A172 (cell line): ENCODE data around the gene PLAGL2. TPM values are rescaled to one million over a fixed set of nuclear protein-coding genes. Genes with fewer than 3 reads are reported as not detected.

Experiments used
- DNase-seq: peaks from one replicate; pipeline ENCODE4 v3.0.0-alpha.2; 2015; ENCODE audit warnings: low spot score
- total RNA-seq: library from RNA; depleted of rRNA; stranded (reverse); fragments of >200 nt; shearing (Covaris generic); gene quantifications from 2 replicates; pipeline ENCODE4 v1.2.3, GENCODE V29; 2014

Gene PLAGL2
- total RNA-seq, 1 experiment from 2014 or later: 3.7 TPM

DNA sequence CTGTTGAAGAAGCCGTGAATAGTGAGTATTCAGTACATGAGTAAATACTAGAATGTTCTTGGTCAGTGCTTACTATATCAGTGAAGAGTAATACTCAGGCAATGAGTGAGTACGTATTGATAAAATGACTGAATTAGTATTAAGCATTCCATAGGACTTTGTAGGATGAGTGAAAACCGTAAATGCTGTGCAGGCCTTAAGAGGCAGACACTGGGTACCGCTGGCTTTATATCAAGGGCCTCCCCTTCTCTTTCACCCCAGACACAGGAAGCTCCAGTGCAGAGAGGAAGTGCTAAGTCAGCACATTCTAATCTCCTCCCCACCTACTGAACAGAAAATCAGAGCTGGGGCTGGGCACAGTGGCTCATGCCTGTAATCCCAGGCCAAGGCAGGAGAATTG lies 24.3 kb upstream of the PLAGL2 start:
- no peak for DNase-seq

DNA sequence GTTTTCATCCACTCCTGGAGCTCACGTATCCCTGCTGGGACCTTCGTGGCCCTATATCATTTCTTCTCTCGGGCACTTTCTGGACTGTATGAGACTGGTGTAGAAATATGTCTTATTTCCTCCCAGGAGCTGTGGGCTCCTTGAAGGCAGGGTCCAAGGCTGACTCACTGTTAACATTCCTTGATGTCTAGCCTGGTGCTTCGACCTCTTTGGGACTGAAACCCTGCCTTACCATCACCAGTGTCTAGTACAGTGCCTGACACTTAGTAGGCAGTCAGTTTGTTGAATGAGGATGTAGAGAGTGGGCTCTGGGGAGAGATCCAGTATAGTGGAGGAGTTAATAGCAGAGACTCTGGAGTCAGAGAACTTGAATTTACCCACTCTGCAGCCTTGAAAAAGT lies 23.7 kb upstream of the PLAGL2 start:
- DNase-seq: no peak

GRCh38 chr20:32230707-32231106 lies 23.2 kb upstream of the PLAGL2 start:
- DNase-seq: no peak

DNA sequence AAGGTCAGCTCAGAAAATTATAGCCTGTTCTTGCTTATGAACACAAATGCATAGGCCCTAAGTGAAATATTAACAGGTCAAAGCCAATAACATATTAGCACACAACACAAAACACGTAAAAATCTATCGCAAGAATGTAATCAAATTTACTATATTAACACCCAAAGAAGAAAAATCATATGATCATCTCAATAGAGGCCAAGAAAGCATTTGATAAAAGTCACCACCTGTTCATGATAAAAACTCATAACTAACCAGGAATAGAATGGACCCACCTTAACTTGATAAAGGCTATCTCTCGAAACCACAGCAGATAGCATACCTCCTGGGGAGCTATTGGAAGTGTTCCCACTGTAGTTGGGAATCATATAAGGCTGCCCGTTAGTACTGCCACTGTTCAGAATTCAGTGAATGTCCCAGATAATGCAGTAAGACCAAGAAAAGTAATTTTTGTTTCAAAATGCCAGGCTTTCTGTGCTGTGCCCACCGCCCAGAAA lies 21.8 kb upstream of the PLAGL2 start:
- DNase-seq: peak; percentile 29

DNA sequence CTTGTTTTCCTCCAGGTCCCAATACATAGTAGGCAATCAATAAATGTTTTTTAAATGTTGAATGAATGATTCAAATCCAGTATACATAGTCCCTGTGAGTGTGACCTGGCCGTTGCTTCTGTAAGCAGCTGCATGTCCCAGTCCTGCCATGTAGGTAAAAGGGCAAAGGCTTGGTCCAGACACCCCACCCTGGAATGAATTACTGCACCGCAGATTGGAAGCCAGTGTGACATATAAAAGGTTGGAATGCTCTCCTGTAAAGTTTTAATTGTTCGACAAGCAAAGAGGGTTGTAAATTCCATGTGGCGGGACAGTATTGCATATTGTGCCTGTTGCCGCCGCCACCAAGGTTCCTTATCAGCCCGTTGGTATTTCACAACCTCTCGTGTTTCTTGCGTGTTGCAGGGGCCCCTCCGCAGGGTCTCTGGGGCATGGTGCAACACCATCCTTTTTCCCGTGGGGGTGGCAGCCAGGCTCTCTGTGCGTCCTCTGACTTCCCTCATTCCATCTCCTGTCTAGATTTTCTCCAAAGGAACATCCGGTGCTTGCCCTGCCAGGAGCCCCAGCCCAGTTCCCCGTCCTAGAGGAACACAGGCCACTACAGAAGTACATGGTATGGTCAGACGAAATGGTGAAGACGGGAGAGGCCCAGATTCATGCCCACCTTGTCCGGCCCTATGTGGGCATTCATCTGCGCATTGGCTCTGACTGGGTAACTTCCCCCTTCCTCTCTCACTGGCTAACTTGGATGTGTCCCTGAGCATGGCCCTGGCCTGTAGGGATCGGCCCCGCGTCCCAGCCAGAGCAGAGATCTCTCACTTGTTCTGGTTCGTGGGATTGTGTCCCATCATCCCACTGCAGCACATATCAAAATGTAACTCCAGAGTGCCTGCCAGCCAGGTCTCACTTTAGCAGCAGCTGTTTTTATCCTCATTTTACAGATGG lies 20.5 kb upstream of the PLAGL2 start:
- DNase-seq: peak; percentile 45

DNA sequence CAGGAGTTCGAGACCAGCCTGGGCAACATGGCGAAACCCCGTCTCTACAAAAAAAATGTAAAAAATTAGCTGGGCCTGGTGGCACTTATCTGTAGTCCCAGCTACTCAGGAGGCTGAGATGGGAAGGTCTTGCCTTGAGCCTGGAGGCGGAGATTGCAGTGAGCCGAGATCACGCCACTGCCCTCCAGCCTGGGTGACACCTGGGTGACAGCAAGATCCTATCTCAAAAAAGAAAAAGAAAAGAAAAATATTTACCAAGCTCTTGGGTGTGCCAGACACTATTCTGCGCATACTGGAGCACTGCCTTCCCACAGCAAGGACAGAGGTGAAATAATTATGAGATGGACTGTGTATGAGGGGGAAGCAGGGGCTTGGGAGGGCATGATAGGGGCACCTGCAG lies 19.8 kb upstream of the PLAGL2 start:
- no peak for DNase-seq

DNA sequence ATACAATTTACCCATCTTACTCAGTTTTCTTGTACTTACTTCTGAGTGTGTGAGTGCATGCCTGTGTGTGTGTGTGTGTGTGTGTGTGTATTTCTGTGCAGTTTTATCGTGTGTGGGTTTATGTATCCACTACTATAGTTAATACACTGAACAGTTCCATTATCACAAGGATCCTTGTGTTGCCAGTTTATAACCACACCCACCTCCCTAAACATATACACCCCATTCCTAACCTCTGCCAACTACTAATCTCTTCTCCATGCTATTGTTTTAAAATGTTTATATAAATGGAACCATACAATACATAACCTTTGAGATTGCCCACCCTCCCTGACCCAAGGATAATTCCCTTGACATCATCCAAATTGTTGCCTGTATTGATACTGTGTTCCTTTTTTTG lies 18.8 kb upstream of the PLAGL2 start:
- DNase-seq: no peak

DNA sequence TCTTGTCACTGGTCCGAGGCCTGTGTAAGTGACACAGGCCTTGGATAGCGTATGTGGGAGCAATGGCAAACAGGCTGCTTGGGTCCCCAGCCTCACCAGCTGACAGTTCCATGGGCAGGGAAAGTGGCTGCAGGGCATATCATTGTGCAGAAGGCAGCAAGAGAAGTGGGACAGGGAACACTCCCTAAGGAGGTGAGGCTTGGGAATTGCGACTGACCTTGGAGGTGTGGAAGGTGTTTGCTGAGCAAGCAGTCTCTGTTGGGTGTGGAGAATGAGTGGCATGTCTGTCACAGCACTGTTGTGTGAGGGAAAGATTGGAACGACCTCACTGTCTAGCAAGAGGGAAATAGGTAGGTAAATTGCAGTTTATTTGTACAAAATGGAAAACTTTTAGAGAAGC lies 16.9 kb upstream of the PLAGL2 start:
- no peak for DNase-seq

DNA sequence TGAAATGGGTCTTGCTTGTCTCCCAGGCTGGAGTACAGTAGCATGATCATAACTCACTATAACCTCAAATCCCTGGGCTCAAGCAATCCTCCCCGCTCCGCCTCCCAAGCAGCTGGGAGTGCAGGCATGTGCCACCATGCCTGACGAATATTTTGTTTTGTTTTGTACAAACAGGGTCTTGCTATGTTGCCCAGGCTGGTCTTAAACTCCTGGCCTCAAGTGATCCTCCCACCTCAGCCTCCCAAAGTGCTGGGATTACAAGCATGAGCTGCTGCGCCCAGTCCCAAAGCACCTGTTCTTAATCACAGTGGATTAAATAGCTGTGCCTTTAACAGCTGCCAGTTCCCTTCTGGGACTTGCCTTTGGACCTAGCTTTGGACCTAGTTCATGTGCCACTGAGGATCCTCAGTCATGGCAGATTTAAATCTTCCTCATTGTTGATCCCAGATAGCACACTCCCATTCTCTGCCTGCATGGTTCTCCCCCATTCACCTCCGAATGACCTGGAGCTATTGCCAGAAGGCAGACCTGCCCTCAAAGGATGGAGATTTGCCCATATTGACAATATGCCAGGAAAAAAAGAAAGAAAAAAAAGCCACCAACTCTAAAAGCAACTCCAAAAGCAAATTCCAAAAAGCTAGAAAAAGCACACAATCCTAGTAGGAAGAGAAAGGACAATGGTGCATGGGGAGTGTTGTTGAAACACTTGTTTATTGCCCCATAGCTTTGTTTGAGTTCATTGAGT lies 10.8 kb upstream of the PLAGL2 start:
- no peak for DNase-seq

GRCh38 chr20:32216179-32217142 lies 8.9 kb upstream of the PLAGL2 start:
- DNase-seq: no peak

- no peak for DNase-seq
These were observed 8.2 kb upstream of the PLAGL2 start for GRCh38 chr20:32215729-32216128.

GRCh38 chr20:32215147-32215546 lies 7.6 kb upstream of the PLAGL2 start:
- no peak for DNase-seq

DNA sequence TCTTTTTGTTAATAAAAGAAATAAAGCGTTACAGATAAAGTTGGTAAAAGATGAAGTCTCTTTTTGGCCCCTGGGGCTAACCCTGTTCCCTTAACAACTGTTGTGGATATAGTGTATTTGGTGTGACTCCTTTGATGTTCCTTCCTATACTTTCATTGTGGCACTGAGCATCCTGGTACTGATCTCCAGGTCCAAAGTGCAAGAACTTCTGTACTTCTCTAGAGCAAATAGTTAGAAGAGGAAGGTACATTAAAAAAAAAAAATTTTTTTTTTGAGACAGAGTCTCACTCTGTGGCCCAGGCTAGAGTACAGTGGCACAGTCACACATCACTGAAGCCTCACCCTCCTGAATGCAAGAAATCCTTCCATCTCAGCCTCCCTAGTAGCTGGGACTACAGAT lies 6.3 kb upstream of the PLAGL2 start:
- no peak for DNase-seq

GRCh38 chr20:32209850-32210605 lies 2.5 kb upstream of the PLAGL2 start:
- DNase-seq: no peak

GRCh38 chr20:32208499-32209154 lies 1.1 kb upstream of the PLAGL2 start:
- no peak for DNase-seq

GRCh38 chr20:32206760-32207625 lies 550 bp downstream of the PLAGL2 start:
- no peak for DNase-seq

- no peak for DNase-seq
These were observed 1.4 kb downstream of the PLAGL2 start for GRCh38 chr20:32205843-32206759.
